HEK293 (cell line): ENCODE measurements around the gene RPS25.
A peak's percentile ranks its signal among the peaks of the same experiment; 100 is the strongest.

ENCODE experiments used
- CTCF ChIA-PET: fragments of 350-600 bp; formaldehyde crosslinking; extraction: SDS; loops from one replicate; lab custom pipeline; 2021; ENCODE audit warnings: antibody characterized with exemption; lab: Yijun Ruan, JAX
- POLR2A ChIA-PET: fragments of 300-600 bp; formaldehyde crosslinking; extraction: SDS; loops from one replicate; lab custom pipeline; 2020; ENCODE audit warnings: antibody characterized with exemption, inconsistent platforms; lab: Yijun Ruan, JAX
- H3K27ac ChIP-seq: fragments of 200-500 bp; sonication (Bioruptor generic); 2 replicates; pipeline ENCODE4 v1.5.1; 2014; ENCODE audit warnings: low read depth, low read length, control low read depth, inconsistent platforms; ENCODE audit errors: extremely low read depth
- H3K36me3 ChIP-seq, 2 experiments: fragments of 200-500 bp in 1 of 2; sonication (Bioruptor generic) in 1 of 2; 1 replicate in 1 of 2; 2 replicates in 1 of 2; pipeline ENCODE4 v1.5.1; 2014 to 2017; ENCODE audit warnings: inconsistent platforms in 2 of 2, low read length in 2 of 2; ENCODE audit not compliant: control insufficient read depth in 2 of 2, insufficient read depth in 1 of 2
- H3K4me1 ChIP-seq: fragments of 200-500 bp; sonication (Bioruptor generic); 2 replicates; pipeline ENCODE4 v1.5.1; 2014; ENCODE audit warnings: mild to moderate bottlenecking, low read length, inconsistent platforms; ENCODE audit not compliant: control insufficient read depth, insufficient read depth
- H3K4me3 ChIP-seq: 2 replicates; pipeline ENCODE4 v1.5.1; 2011; ENCODE audit warnings: low read depth, mild to moderate bottlenecking, control low read depth, low read length, moderate library complexity
- H3K9me3 ChIP-seq: fragments of 200-500 bp; sonication (Bioruptor generic); 2 replicates; pipeline ENCODE4 v1.5.1; 2014; ENCODE audit warnings: low read depth, low read length, inconsistent platforms; ENCODE audit not compliant: control insufficient read depth, insufficient read depth
- BCL11B ChIP-seq: fragments of 450-650 bp; formaldehyde crosslinking; IDR thresholded peaks from 2 replicates; pipeline ENCODE4 v1.5.1; 2016; ENCODE audit warnings: low read depth, missing biosample characterization, missing genetic modification characterization
- EGR2 ChIP-seq: fragments of 450-650 bp; formaldehyde crosslinking; IDR thresholded peaks from 2 replicates; pipeline ENCODE4 v1.5.1; 2016; ENCODE audit warnings: low read depth, missing biosample characterization, missing genetic modification characterization
- ELK4 ChIP-seq: IDR thresholded peaks from 2 replicates; pipeline ENCODE4 v1.6.1; 2011; ENCODE audit warnings: mild to moderate bottlenecking, low read depth, low read length, borderline replicate concordance
- RBAK ChIP-seq: fragments of 450-650 bp; formaldehyde crosslinking; IDR thresholded peaks from 2 replicates; pipeline ENCODE4 v1.5.1; 2016; ENCODE audit warnings: missing biosample characterization, missing genetic modification characterization
- SETDB1 ChIP-seq: IDR thresholded peaks from one replicate; pipeline ENCODE4 v1.6.1; 2017; ENCODE audit warnings: mild to moderate bottlenecking, low read length, moderate library complexity, mixed read lengths; ENCODE audit not compliant: insufficient read length
- ZBTB1 ChIP-seq: fragments of 450-650 bp; formaldehyde crosslinking; IDR thresholded peaks from 2 replicates; pipeline ENCODE4 v1.5.1; 2016; ENCODE audit warnings: missing biosample characterization, missing genetic modification characterization
- ZNF10 ChIP-seq: fragments of 450-650 bp; formaldehyde crosslinking; IDR thresholded peaks from 2 replicates; pipeline ENCODE4 v1.5.1; 2017; ENCODE audit warnings: missing biosample characterization, missing genetic modification characterization
- ZNF133 ChIP-seq: fragments of 450-650 bp; formaldehyde crosslinking; IDR thresholded peaks from 2 replicates; pipeline ENCODE4 v1.5.1; 2016; ENCODE audit warnings: missing biosample characterization, missing genetic modification characterization
- ZNF423 ChIP-seq: fragments of 450-650 bp; formaldehyde crosslinking; IDR thresholded peaks from 2 replicates; pipeline ENCODE4 v1.5.1; 2016; ENCODE audit warnings: missing biosample characterization, missing genetic modification characterization
- ZNF548 ChIP-seq: fragments of 450-650 bp; formaldehyde crosslinking; IDR thresholded peaks from 2 replicates; pipeline ENCODE4 v1.5.1; 2016; ENCODE audit warnings: missing biosample characterization, missing genetic modification characterization
- ZNF585B ChIP-seq: fragments of 450-650 bp; formaldehyde crosslinking; IDR thresholded peaks from 2 replicates; pipeline ENCODE4 v1.5.1; 2016; ENCODE audit warnings: missing biosample characterization, missing genetic modification characterization
- ZNF621 ChIP-seq: fragments of 450-650 bp; formaldehyde crosslinking; IDR thresholded peaks from 2 replicates; pipeline ENCODE4 v1.5.1; 2017; ENCODE audit warnings: missing biosample characterization, missing genetic modification characterization
- ZNF660 ChIP-seq: fragments of 450-650 bp; IDR thresholded peaks from 2 replicates; pipeline ENCODE4 v1.5.1; 2018; ENCODE audit warnings: missing biosample characterization, mild to moderate bottlenecking, missing genetic modification characterization
- ZNF837 ChIP-seq: fragments of 450-650 bp; formaldehyde crosslinking; IDR thresholded peaks from 2 replicates; pipeline ENCODE4 v1.5.1; 2016; ENCODE audit warnings: missing biosample characterization, missing genetic modification characterization
- ZNF843 ChIP-seq: fragments of 450-650 bp; formaldehyde crosslinking; IDR thresholded peaks from 2 replicates; pipeline ENCODE4 v1.5.1; 2016; ENCODE audit warnings: missing biosample characterization, missing genetic modification characterization

The RPS25 gene

GRCh38 chr11:119012629-119013170 lies 5.4 kb downstream of the RPS25 start:
- TF ChIP-seq ZNF133 (tag by site-specific recombination) (peak; percentile 81), ZNF10 (tag by site-specific recombination) (peak; percentile 91), RBAK (tag by site-specific recombination) (no peak)
- CTCF ChIA-PET, result interaction anchor here (0.6 kb wide), 1 partner anchor 326 kb away, joined by 3 read pairs; no protein-coding TSS in a partner anchor
- Histone ChIP-seq H3K4me1 (no peaks in the 10 kb centered on the region), H3K27ac (no peak overlapping the region), H3K9me3 (no peaks in the 10 kb centered on the region), H3K4me3 (no peak overlapping the region), H3K36me3 (peaks cover 12 to 86% of the 10 kb centered on the region in 2 experiments; a peak in 2 of 3 replicates)
- POLR2A ChIA-PET, result interaction anchor here (0.8 to 1.3 kb wide), 4 partner anchors 9 to 15 kb away, joined by 3 to 5 read pairs (median 3); partner anchors contain the start of gene CENATAC

- CTCF ChIA-PET, result interaction anchor here (0.6 kb wide), 1 partner anchor 327 kb away, joined by 3 read pairs; no protein-coding TSS in a partner anchor
- no peak overlapping the region for H3K27ac ChIP-seq
- H3K4me3 ChIP-seq, result no peak overlapping the region
- H3K9me3 ChIP-seq, result no peaks in the 10 kb centered on the region
- H3K4me1 ChIP-seq, result no peaks in the 10 kb centered on the region
- TF ChIP-seq ELK4 (no peak), ZNF843 (no peak), ZNF548 (tag by site-specific recombination) (no peak)
- TF ChIP-seq, all 188 proteins: peak for 0
- POLR2A ChIA-PET, result interaction anchor here (0.6 to 0.7 kb wide), 2 partner anchors 9 to 11 kb away, joined by 3 to 4 read pairs; no protein-coding TSS in a partner anchor
- peaks cover 12 to 87% of the 10 kb centered on the region in 2 experiments; a peak in 2 of 3 replicates for H3K36me3 ChIP-seq
Measured at GRCh38 chr11:119011476-119012053, 6.6 kb downstream of the RPS25 start.

GRCh38 chr11:119006656-119007055 lies 11.5 kb downstream of the RPS25 start:
- H3K9me3 ChIP-seq, result no peaks in the 10 kb centered on the region
- ChIA-PET CTCF (interaction anchor here (0.6 kb wide), 1 partner anchor 1865 kb away, joined by 3 read pairs; no protein-coding TSS in a partner anchor), POLR2A (no interaction called here)
- H3K4me1 ChIP-seq, result no peaks in the 10 kb centered on the region
- no peak overlapping the region for H3K4me3 ChIP-seq
- H3K27ac ChIP-seq, result no peak overlapping the region
- TF ChIP-seq ZNF837 (no peak), ZBTB1 (tag by site-specific recombination) (no peak), SETDB1 (no peak), ZNF660 (tag by site-specific recombination) (no peak), ZNF423 (tag by site-specific recombination) (no peak), EGR2 (tag by site-specific recombination) (0 out of 2 replicates have a peak, but pooled peaks have one; percentile 17)
- peaks cover 6 to 75% of the 10 kb centered on the region in 2 experiments; a peak in 2 of 3 replicates for H3K36me3 ChIP-seq

GRCh38 chr11:119000906-119001305 lies 17.2 kb downstream of the RPS25 start:
- Histone ChIP-seq H3K36me3 (peaks cover 13 to 51% of the 10 kb centered on the region in 2 experiments; a peak in 2 of 3 replicates), H3K27ac (no peak overlapping the region), H3K4me3 (no peak overlapping the region)
- POLR2A ChIA-PET, result interaction anchor here (0.6 kb wide), 1 partner anchor 11 kb away, joined by 3 read pairs; no protein-coding TSS in a partner anchor
- no peak for TF ChIP-seq ZNF585B (tag by site-specific recombination)
- no peak for TF ChIP-seq ZNF621 (tag by site-specific recombination)
- TF ChIP-seq BCL11B (tag by site-specific recombination), result no peak
- TF ChIP-seq, all 188 proteins: peak for 0
- CTCF ChIA-PET, result no interaction called here
- Histone ChIP-seq H3K4me1 (no peaks in the 10 kb centered on the region), H3K9me3 (no peaks in the 10 kb centered on the region)
